Activated T-cell treated with anti-CD3 and anti-CD28 coated beads, Interleukin-2, amount 50 U/mL, for 1 hour (primary cell): ENCODE data around the gene MORC3.
A peak's percentile ranks its signal among the peaks of the same experiment; 100 is the strongest.
"Not testable (repeated sequence)": the region's sequence is repeated elsewhere in the genome, so short reads cannot be mapped to it uniquely, and the experiment has no call there.

Experiments
- DNase-seq: peaks from one replicate; pipeline ENCODE4 v3.0.0-alpha.2; 2020

The MORC3 gene

GRCh38 chr21:36386031-36386642, 66.1 kb downstream of the MORC3 start:
- no peak for DNase-seq

GRCh38 chr21:36388096-36388495, 68.1 kb downstream of the MORC3 start:
- DNase-seq, result no peak

- DNase-seq, result no peak
Observed at GRCh38 chr21:36388835-36389234, 68.8 kb downstream of the MORC3 start.

- not testable (repeated sequence) for DNase-seq
Observed at GRCh38 chr21:36391649-36392048, 71.7 kb downstream of the MORC3 start.

GRCh38 chr21:36395353-36396111, 75.5 kb downstream of the MORC3 start:
- no peak for DNase-seq

GRCh38 chr21:36396325-36396724, 76.3 kb downstream of the MORC3 start:
- DNase-seq, result no peak

GRCh38 chr21:36396971-36397370, 77.0 kb downstream of the MORC3 start:
- DNase-seq, result no peak

GRCh38 chr21:36397606-36398005, 77.6 kb downstream of the MORC3 start:
- no peak for DNase-seq

GRCh38 chr21:36399736-36400135, 79.7 kb downstream of the MORC3 start:
- DNase-seq, result not testable (repeated sequence)

GRCh38 chr21:36400719-36401118, 80.7 kb downstream of the MORC3 start:
- DNase-seq, result no peak

GRCh38 chr21:36402339-36402738, 82.3 kb downstream of the MORC3 start:
- DNase-seq, result no peak

- no peak for DNase-seq
Observed at GRCh38 chr21:36403713-36404112, 83.7 kb downstream of the MORC3 start.

- DNase-seq, result no peak
Observed at GRCh38 chr21:36408568-36408967, 88.6 kb downstream of the MORC3 start.

GRCh38 chr21:36411301-36411700, 91.3 kb downstream of the MORC3 start:
- no peak for DNase-seq

- DNase-seq, result no peak
Observed at GRCh38 chr21:36412916-36413315, 92.9 kb downstream of the MORC3 start.

GRCh38 chr21:36415375-36415774, 95.4 kb downstream of the MORC3 start:
- DNase-seq, result no peak

- no peak for DNase-seq
Observed at GRCh38 chr21:36419241-36419640, 99.2 kb downstream of the MORC3 start.

GRCh38 chr21:36419996-36420395, 100.0 kb downstream of the MORC3 start:
- DNase-seq, result peak; percentile 35

GRCh38 chr21:36420571-36421339, 100.8 kb downstream of the MORC3 start:
- no peak for DNase-seq

GRCh38 chr21:36422279-36423098, 102.5 kb downstream of the MORC3 start:
- DNase-seq, result no peak

GRCh38 chr21:36423771-36424433, 103.9 kb downstream of the MORC3 start:
- DNase-seq, result no peak

- no peak for DNase-seq
Observed at GRCh38 chr21:36424592-36424991, 104.6 kb downstream of the MORC3 start.
